Measurements from ENCODE around the gene TMED10.

TMED10 gene

DNA sequence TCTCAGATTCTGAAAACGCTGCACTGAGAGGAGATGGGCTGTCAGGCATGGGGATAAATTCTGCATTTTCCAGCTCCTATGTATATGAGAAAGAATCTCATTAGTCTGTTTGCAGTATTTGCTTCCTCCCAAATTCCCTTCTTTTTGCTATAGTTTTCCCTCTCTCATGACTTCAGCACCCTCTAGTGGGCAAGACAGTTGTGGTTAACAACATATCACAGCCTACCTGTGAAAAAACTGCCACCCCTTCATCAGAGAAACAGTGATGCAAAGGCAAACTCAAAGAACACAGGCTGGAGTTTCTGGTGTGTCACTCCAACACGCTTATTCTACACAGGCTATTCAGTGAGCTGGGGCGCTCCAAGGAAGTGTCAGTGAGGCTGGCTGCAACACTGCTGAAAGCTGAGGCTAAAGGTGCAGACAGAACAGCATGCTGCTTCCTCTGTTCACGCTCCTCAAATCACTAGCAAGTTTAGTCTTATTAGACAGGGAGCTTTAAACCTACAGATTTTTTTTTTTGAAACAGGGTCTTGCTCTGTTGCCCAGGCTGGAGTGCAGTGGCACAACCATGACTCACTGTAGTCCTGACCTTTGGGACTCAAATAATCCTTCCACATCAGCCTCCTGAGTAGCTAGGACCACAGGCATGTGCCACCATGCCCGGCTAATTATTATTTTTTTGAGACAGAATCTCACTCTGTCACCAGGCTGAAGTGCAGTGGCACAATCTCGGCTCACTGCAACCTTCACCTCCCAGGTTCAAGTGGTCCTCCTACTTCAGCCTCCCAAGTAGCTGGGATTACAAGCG, 87.6 kb downstream of the TMED10 start:
- no peak for TF ChIP-seq POLR2AphosphoS5 (IDR thresholded peaks at IDR 0.05; ENCODE audit: low read depth, low read length)

- TF ChIP-seq POLR2AphosphoS5 (IDR thresholded peaks at IDR 0.05; ENCODE audit: low read depth, low read length) (no peak), SIN3A (IDR thresholded peaks at IDR 0.05; ENCODE audit: borderline replicate concordance, insufficient read depth, low read length) (no peak), TAF1 (IDR thresholded peaks at IDR 0.05; ENCODE audit: borderline replicate concordance, insufficient read depth, low read length) (no peak), FOXP2 (optimal IDR thresholded peaks at IDR 0.05; ENCODE audit: borderline replicate concordance, extremely low read depth, extremely low read length, insufficient read depth) (no peak)
- TF ChIP-seq, protein P1, sequence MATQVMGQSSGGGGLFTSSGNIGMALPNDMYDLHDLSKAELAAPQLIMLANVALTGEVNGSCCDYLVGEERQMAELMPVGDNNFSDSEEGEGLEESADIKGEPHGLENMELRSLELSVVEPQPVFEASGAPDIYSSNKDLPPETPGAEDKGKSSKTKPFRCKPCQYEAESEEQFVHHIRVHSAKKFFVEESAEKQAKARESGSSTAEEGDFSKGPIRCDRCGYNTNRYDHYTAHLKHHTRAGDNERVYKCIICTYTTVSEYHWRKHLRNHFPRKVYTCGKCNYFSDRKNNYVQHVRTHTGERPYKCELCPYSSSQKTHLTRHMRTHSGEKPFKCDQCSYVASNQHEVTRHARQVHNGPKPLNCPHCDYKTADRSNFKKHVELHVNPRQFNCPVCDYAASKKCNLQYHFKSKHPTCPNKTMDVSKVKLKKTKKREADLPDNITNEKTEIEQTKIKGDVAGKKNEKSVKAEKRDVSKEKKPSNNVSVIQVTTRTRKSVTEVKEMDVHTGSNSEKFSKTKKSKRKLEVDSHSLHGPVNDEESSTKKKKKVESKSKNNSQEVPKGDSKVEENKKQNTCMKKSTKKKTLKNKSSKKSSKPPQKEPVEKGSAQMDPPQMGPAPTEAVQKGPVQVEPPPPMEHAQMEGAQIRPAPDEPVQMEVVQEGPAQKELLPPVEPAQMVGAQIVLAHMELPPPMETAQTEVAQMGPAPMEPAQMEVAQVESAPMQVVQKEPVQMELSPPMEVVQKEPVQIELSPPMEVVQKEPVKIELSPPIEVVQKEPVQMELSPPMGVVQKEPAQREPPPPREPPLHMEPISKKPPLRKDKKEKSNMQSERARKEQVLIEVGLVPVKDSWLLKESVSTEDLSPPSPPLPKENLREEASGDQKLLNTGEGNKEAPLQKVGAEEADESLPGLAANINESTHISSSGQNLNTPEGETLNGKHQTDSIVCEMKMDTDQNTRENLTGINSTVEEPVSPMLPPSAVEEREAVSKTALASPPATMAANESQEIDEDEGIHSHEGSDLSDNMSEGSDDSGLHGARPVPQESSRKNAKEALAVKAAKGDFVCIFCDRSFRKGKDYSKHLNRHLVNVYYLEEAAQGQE (IDR thresholded peaks at IDR 0.05; ENCODE audit: insufficient read depth in 1 of 2, low read depth in 2 of 2, low read length in 2 of 2) = no peak
Measured at GRCh38 chr14:75088153-75088552, 88.3 kb downstream of the TMED10 start.

GRCh38 chr14:75084513-75084912, 91.9 kb downstream of the TMED10 start:
- TF ChIP-seq POLR2AphosphoS5 (IDR thresholded peaks at IDR 0.05; ENCODE audit: low read depth, low read length) = no peak
- TF ChIP-seq TAF1 (IDR thresholded peaks at IDR 0.05; ENCODE audit: borderline replicate concordance, insufficient read depth, low read length) = no peak

DNA sequence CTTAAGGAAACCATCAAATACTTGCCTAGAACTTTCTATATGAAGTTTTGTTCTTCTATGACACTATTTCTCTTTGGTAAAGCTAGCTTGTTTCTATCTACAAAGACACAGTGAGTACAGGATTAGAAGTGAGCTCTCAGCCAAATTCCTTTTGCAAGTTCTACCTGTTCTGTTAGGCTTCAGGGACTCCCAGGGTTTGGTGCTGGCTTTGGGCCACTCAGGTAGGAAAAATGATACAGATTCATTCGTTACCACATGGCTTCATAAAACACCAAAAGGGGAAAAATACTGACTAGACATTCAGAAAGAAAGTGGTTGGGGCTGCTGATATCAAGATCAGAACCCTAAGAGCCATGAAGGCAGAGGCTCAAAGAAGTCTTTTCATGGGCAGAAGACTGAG, 93.1 kb downstream of the TMED10 start:
- TF ChIP-seq SIN3A (IDR thresholded peaks at IDR 0.05; ENCODE audit: borderline replicate concordance, insufficient read depth, low read length) (no peak), FOXP2 (optimal IDR thresholded peaks at IDR 0.05; ENCODE audit: borderline replicate concordance, extremely low read depth, extremely low read length, insufficient read depth) (no peak), TAF1 (IDR thresholded peaks at IDR 0.05; ENCODE audit: borderline replicate concordance, insufficient read depth, low read length) (no peak)
- TF ChIP-seq, protein P1 (IDR thresholded peaks at IDR 0.05; ENCODE audit: insufficient read depth in 1 of 2, low read depth in 2 of 2, low read length in 2 of 2) = no peak

GRCh38 chr14:75081660-75082229, 94.7 kb downstream of the TMED10 start:
- TF ChIP-seq POLR2AphosphoS5 (IDR thresholded peaks at IDR 0.05; ENCODE audit: low read depth, low read length) = no peak
- no peak for TF ChIP-seq SIN3A (IDR thresholded peaks at IDR 0.05; ENCODE audit: borderline replicate concordance, insufficient read depth, low read length)
- TF ChIP-seq, protein P1 (IDR thresholded peaks at IDR 0.05; ENCODE audit: insufficient read depth in 1 of 2, low read depth in 2 of 2, low read length in 2 of 2) = no peak
- no peak for TF ChIP-seq TAF1 (IDR thresholded peaks at IDR 0.05; ENCODE audit: borderline replicate concordance, insufficient read depth, low read length)
- no peak for TF ChIP-seq FOXP2 (optimal IDR thresholded peaks at IDR 0.05; ENCODE audit: borderline replicate concordance, extremely low read depth, extremely low read length, insufficient read depth)
